Measurements from ENCODE around the gene IFNAR1.
A peak's percentile ranks its signal among the peaks of the same experiment; 100 is the strongest.

Gene IFNAR1

DNA sequence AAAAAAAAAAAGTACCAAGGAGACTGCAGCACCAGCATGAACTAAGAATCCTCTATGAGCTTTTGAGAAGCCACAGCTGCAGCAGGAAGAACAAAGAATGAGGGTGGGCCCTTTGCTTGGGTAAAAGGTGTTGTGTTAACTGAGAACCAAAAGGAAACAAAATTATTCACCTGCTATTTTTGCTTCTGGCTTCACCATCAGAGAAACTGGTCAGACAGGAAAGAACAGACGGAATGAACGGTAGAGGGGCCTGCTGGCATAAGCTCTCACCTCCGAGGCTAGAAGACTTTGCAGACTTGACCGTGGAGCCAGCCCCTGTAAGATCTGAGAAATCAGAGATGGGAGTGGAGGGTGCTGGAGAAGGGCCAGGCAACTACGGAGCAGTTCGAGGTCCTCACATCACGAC is 31.0 kb upstream of the IFNAR1 start:
- DNase-seq (ENCODE audit: extremely low spot score), result no peak
- ChIA-PET POLR2A (interaction anchor here (0.5 kb wide), 1 partner anchor 147 kb away, joined by 3 read pairs; no protein-coding TSS in a partner anchor), CTCF (interaction anchor here (1.2 to 2.0 kb wide), 3 partner anchors 13 to 151 kb away, joined by 5 to 8 read pairs (median 7); no protein-coding TSS in a partner anchor)
- TF ChIP-seq, protein P1, sequence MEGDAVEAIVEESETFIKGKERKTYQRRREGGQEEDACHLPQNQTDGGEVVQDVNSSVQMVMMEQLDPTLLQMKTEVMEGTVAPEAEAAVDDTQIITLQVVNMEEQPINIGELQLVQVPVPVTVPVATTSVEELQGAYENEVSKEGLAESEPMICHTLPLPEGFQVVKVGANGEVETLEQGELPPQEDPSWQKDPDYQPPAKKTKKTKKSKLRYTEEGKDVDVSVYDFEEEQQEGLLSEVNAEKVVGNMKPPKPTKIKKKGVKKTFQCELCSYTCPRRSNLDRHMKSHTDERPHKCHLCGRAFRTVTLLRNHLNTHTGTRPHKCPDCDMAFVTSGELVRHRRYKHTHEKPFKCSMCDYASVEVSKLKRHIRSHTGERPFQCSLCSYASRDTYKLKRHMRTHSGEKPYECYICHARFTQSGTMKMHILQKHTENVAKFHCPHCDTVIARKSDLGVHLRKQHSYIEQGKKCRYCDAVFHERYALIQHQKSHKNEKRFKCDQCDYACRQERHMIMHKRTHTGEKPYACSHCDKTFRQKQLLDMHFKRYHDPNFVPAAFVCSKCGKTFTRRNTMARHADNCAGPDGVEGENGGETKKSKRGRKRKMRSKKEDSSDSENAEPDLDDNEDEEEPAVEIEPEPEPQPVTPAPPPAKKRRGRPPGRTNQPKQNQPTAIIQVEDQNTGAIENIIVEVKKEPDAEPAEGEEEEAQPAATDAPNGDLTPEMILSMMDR (IDR thresholded peaks at IDR 0.05; ENCODE audit: control extremely low read depth, extremely low read depth, low read depth, missing control alignments), result no peak

DNA sequence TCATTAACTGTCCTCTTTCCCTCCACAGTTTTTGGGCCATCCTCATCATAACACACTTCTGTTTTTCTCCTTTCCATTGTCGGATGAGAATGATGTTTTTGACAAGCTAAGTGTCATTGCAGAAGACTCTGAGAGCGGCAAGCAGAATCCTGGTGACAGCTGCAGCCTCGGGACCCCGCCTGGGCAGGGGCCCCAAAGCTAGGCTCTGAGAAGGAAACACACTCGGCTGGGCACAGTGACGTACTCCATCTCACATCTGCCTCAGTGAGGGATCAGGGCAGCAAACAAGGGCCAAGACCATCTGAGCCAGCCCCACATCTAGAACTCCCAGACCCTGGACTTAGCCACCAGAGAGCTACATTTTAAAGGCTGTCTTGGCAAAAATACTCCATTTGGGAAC is 28.6 kb upstream of the IFNAR1 start:
- DNase-seq (ENCODE audit: extremely low spot score), result no peak
- TF ChIP-seq, protein P1 (IDR thresholded peaks at IDR 0.05; ENCODE audit: control extremely low read depth, extremely low read depth, low read depth, missing control alignments), result no peak
- CTCF ChIA-PET, result interaction anchor here (0.7 to 1.8 kb wide), 6 partner anchors 10 to 149 kb away, joined by 3 to 6 read pairs (median 3); no protein-coding TSS in a partner anchor
- POLR2A ChIA-PET, result no interaction called here

DNA sequence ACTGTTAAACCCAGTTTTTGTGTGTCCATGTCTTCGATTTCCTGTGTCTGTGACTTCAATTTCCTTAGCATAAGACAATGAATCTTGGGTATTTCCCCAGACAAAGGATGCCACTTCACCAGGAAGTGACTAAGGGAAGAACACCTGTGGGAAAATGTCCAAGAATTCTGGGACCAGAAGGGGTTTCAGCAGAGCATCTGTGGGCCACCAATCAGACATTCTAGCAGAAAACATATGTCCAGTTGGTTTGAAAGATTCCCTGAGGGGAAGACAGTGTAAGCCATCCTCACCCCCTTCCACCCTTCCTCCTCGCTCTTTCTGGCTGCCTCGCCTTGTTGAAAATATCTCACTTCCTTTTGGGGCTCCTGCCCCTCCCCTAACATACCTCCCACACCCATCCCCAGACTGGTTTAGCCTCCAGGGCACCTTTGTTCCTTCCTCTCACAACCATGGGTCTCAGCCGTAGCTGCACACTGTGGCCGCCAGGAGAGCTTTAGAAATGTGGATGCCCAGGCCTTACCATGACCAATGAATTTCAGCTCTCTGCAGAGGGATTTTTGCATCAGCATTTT is 25.5 kb upstream of the IFNAR1 start:
- TF ChIP-seq, protein P1 (IDR thresholded peaks at IDR 0.05; ENCODE audit: control extremely low read depth, extremely low read depth, low read depth, missing control alignments), result no peak
- ChIA-PET CTCF (interaction anchor here (0.8 to 2.5 kb wide), 12 partner anchors 17 to 146 kb away, joined by 3 to 9 read pairs (median 4); partner anchors contain the start of gene IFNAR1), POLR2A (no interaction called here)
- peak; percentile 73 for DNase-seq (ENCODE audit: extremely low spot score)

DNA sequence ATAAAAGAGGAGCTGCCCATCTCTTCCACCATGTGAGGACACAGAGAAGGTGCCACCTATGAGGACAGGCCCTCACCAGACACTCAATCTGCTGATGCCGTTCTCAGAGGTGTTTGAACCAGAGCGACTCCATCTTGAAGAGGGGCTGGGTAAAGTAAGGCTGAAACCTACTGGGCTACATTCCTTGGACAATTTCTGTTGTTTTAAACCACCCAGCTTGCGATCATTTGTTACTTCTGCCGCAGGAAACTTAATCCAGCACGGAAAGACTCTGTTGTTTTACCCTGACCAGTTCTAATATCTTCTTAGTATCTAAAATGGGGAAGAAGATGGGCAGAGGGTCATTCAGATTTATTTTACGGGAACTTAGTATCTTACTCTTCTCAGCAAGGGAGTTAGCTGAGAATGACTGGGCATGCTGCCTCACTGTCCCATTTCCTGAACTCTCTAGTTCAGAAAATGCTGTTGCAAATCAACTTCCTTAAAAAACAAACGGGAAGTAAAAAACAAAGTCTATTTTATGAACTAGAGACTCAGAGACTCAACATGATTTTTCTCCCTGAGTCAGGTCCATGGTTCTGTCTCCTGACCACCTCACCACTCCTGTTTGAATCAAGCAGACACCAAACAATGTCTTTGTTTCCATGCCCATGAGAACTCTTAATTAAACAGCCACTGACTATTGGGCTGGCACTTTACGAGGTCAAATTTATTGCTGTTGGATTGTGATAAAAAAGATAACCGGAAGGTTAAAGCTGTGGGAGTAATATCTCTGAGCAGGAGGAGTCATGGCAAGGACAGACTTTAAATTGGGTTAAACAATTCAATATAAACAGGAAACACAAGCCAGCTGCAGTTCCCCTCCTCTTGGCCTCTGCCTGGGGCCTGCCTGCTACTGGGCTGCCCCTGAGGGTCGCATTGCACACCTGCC is 23.8 kb upstream of the IFNAR1 start:
- TF ChIP-seq, protein P1 (IDR thresholded peaks at IDR 0.05; ENCODE audit: control extremely low read depth, extremely low read depth, low read depth, missing control alignments), result no peak
- ChIA-PET CTCF (interaction anchor here (0.8 to 2.5 kb wide), 7 partner anchors 12 to 144 kb away, joined by 3 to 5 read pairs (median 3); no protein-coding TSS in a partner anchor), POLR2A (no interaction called here)
- DNase-seq (ENCODE audit: extremely low spot score), result no peak

DNA sequence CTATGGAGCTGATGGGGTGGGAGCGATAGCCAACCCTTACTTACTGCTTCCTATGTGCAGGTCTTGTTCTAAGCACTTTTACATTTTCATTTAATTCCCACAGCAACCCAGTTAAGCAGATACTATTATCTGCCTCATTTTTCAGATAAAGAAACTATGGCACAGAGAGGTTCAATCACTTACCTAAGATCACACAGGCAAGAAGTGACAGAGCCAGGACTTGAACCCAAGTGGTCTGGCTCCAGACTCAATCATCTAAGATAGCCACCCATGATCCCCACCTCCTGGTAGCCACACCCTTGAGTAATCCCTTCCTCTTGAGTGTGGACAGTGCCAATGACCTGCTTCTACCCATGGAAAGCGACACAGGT is 23.2 kb upstream of the IFNAR1 start:
- CTCF ChIA-PET, result interaction anchor here (0.8 to 1.7 kb wide), 3 partner anchors 12 to 104 kb away, joined by 3 read pairs; no protein-coding TSS in a partner anchor
- no peak for DNase-seq (ENCODE audit: extremely low spot score)
- TF ChIP-seq, protein P1 (IDR thresholded peaks at IDR 0.05; ENCODE audit: control extremely low read depth, extremely low read depth, low read depth, missing control alignments), result no peak
- POLR2A ChIA-PET, result no interaction called here

DNA sequence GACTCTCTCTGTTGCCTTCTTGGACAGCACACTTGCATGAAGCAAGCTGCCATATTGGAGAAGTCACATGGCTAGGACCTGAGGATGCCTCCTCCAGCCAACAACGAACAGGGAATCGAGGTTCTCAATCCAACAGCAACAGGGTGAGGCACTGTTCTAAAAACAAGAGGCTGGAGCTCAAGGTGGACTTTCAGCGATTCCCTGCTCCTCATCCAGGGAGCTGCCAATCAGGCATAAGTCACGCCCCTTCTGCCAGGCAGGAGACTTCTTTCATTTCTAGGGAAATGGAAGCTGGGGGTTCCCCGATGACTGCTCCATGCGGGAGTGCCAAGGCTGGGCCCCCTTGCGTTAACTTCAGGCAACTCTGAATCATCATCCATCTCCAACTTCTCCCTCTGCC is 22.7 kb upstream of the IFNAR1 start:
- no peak for DNase-seq (ENCODE audit: extremely low spot score)
- POLR2A ChIA-PET, result no interaction called here
- CTCF ChIA-PET, result interaction anchor here (0.8 to 1.7 kb wide), 2 partner anchors 51 to 105 kb away, joined by 3 read pairs; no protein-coding TSS in a partner anchor
- TF ChIP-seq, protein P1 (IDR thresholded peaks at IDR 0.05; ENCODE audit: control extremely low read depth, extremely low read depth, low read depth, missing control alignments), result no peak

All from GM10248 (cell line).